Endodermal cell (in vitro differentiated cells): ENCODE data around the gene LBX2. TPM values are rescaled to one million over a fixed set of nuclear protein-coding genes. Genes with fewer than 3 reads are reported as not detected.

ENCODE experiments used
- DNase-seq: peaks from one replicate; pipeline ENCODE4 v3.0.0-alpha.2; 2017
- H3K27ac ChIP-seq: 2 replicates; pipeline ENCODE4 v1.5.1; 2013; ENCODE audit warnings: mild to moderate bottlenecking, low read depth, low read length, moderate library complexity
- H3K27me3 ChIP-seq: 2 replicates; pipeline ENCODE4 v1.6.1; 2013; ENCODE audit warnings: mild to moderate bottlenecking, low read length, moderate library complexity; ENCODE audit not compliant: insufficient read depth, control insufficient read depth, poor library complexity, severe bottlenecking
- H3K36me3 ChIP-seq: 2 replicates; pipeline ENCODE4 v1.7.0; 2013; ENCODE audit warnings: mild to moderate bottlenecking, low read length, moderate library complexity; ENCODE audit not compliant: control insufficient read depth, insufficient read depth
- H3K4me1 ChIP-seq: one replicate; pipeline ENCODE4 v1.7.0; 2013; ENCODE audit warnings: low read length; ENCODE audit not compliant: control insufficient read depth, insufficient read depth
- H3K4me3 ChIP-seq: 2 replicates; pipeline ENCODE4 v1.5.1; 2013; ENCODE audit warnings: mild to moderate bottlenecking, low read length, moderate library complexity
- H3K9ac ChIP-seq: 2 replicates; pipeline ENCODE4 v1.6.1; 2013; ENCODE audit warnings: mild to moderate bottlenecking, low read length, moderate library complexity; ENCODE audit not compliant: poor library complexity, severe bottlenecking; ENCODE audit errors: extremely low read depth
- H3K9me3 ChIP-seq: 2 replicates; pipeline ENCODE4 v1.6.1; 2013; ENCODE audit warnings: mild to moderate bottlenecking, low read length, moderate library complexity; ENCODE audit not compliant: control insufficient read depth
- H3K27ac Mint-ChIP-seq: 2 replicates; pipeline ENCODE4 v1.8.0; 2020; ENCODE audit warnings: mixed read lengths
- H3K27me3 Mint-ChIP-seq: 2 replicates; pipeline ENCODE4 v1.8.0; 2021; ENCODE audit warnings: mild to moderate bottlenecking, mixed read lengths; ENCODE audit not compliant: insufficient read depth
- H3K36me3 Mint-ChIP-seq: 2 replicates; pipeline ENCODE4 v1.8.0; 2020; ENCODE audit warnings: low read depth, mixed read lengths
- H3K4me1 Mint-ChIP-seq: 2 replicates; pipeline ENCODE4 v1.8.0; 2020; ENCODE audit warnings: mixed read lengths
- H3K4me3 Mint-ChIP-seq: 2 replicates; pipeline ENCODE4 v1.8.0; 2020; ENCODE audit warnings: mild to moderate bottlenecking, moderate library complexity, mixed read lengths
- H3K9me3 Mint-ChIP-seq: 2 replicates; pipeline ENCODE4 v1.8.0; 2020; ENCODE audit warnings: mild to moderate bottlenecking, mixed read lengths
- CTCF ChIP-seq: fragments of 200-600 bp; sonication (generic); conservative IDR thresholded peaks from 2 replicates; pipeline ENCODE4 v1.5.0; 2021; ENCODE audit warnings: antibody characterized with exemption, mild to moderate bottlenecking
- WGBS, 2 experiments: methylation state at CpG; one replicate each; pipeline versions ENCODE4 v1.1.5 to v1.1.7; 2013; ENCODE audit warnings: missing lambda C conversion rate in 2 of 2, mixed read lengths in 1 of 2; ENCODE audit not compliant: insufficient coverage in 1 of 2, insufficient read length in 1 of 2; 5-methylcytosine and 5-hydroxymethylcytosine counted together
- total RNA-seq, 2 donors: library from RNA; stranded (reverse); fragmentation: NEBNext Ultra II Directional in 1 of 2; extraction: Animal tissue kit (Norgen Biotek cat#: 25700) in 1 of 2; gene quantifications; 2 replicates in 1 of 2; 3 replicates in 1 of 2; pipeline ENCODE4 v1.2.1, GENCODE V29; 2021

LBX2 gene
- total RNA-seq, 2 donors from 2014 or later = 1.3 to 1.6 TPM

- no peak overlapping the region for H3K27ac ChIP-seq
- H3K36me3 ChIP-seq = peaks cover 30% of the 10 kb centered on the region
- Mint-ChIP-seq H3K4me3 (no peak overlapping the region), H3K9me3 (no peaks in the 10 kb centered on the region), H3K4me1 (no peaks in the 10 kb centered on the region), H3K36me3 (peaks cover 37% of the 10 kb centered on the region), H3K27me3 (peaks cover 20% of the 10 kb centered on the region), H3K27ac (no peak overlapping the region)
- no peak overlapping the region for H3K4me3 ChIP-seq
- TF ChIP-seq CTCF = no peak
- H3K9me3 ChIP-seq = no peaks in the 10 kb centered on the region
- no peak for DNase-seq
- no peak overlapping the region for H3K9ac ChIP-seq
- H3K27me3 ChIP-seq = peaks cover 14% of the 10 kb centered on the region
- no peaks in the 10 kb centered on the region for H3K4me1 ChIP-seq
- 90 to 91% methylated on average over 10 to 12 of the region's 12 CpGs for WGBS, 2 experiments
Observed at GRCh38 chr2:74491648-74492544, 7.5 kb downstream of the LBX2 start.

GRCh38 chr2:74489906-74490305, 9.5 kb downstream of the LBX2 start:
- no peak overlapping the region for H3K4me3 ChIP-seq
- Mint-ChIP-seq H3K4me1 (no peaks in the 10 kb centered on the region), H3K4me3 (no peak overlapping the region), H3K36me3 (peaks cover 49% of the 10 kb centered on the region), H3K9me3 (no peaks in the 10 kb centered on the region), H3K27ac (no peak overlapping the region), H3K27me3 (peaks cover under 1% of the 10 kb centered on the region)
- no peak for TF ChIP-seq CTCF
- no peak for DNase-seq
- H3K27me3 ChIP-seq = no peaks in the 10 kb centered on the region
- H3K36me3 ChIP-seq = peaks cover 34% of the 10 kb centered on the region
- H3K27ac ChIP-seq = no peak overlapping the region
- H3K9me3 ChIP-seq = no peaks in the 10 kb centered on the region
- WGBS, 2 experiments = 93 to 94% methylated on average over 3 to 9 of the region's 9 CpGs
- no peaks in the 10 kb centered on the region for H3K4me1 ChIP-seq
- no peak overlapping the region for H3K9ac ChIP-seq

GRCh38 chr2:74488643-74489481, 10.5 kb downstream of the LBX2 start:
- Mint-ChIP-seq H3K4me1 (no peaks in the 10 kb centered on the region), H3K36me3 (peaks cover 43% of the 10 kb centered on the region)

More at GRCh38 chr2:74488643-74489481, 10.5 kb downstream of the LBX2 start:
- H3K27ac ChIP-seq = no peak overlapping the region
- Mint-ChIP-seq H3K27me3 (no peaks in the 10 kb centered on the region), H3K9me3 (no peaks in the 10 kb centered on the region), H3K4me3 (no peak overlapping the region), H3K27ac (peak overlapping the region; percentile 4)
- 92 to 95% methylated on average over 7 to 9 of the region's 9 CpGs for WGBS, 2 experiments
- H3K36me3 ChIP-seq = peaks cover 28% of the 10 kb centered on the region
- no peak overlapping the region for H3K4me3 ChIP-seq
- DNase-seq = no peak
- H3K9me3 ChIP-seq = no peaks in the 10 kb centered on the region
- TF ChIP-seq CTCF = peak; percentile 25
- H3K4me1 ChIP-seq = no peaks in the 10 kb centered on the region
- no peak overlapping the region for H3K9ac ChIP-seq
- H3K27me3 ChIP-seq = no peaks in the 10 kb centered on the region
